22Rv1 (cell line): ENCODE measurements around the gene NPC1.

ENCODE experiments used
- H3K27ac ChIP-seq: fragments of 450-650 bp; 2 replicates; pipeline ENCODE4 v1.5.1; 2017
- ZFX ChIP-seq: fragments of 450-650 bp; IDR thresholded peaks from 2 replicates; pipeline ENCODE4 v1.6.1; 2017; ENCODE audit warnings: antibody characterized with exemption, borderline replicate concordance
- TF ChIP-seq, protein P1 (sequence below): fragments of 450-650 bp; IDR thresholded peaks from 2 replicates; pipeline ENCODE4 v1.5.1; 2017; ENCODE audit warnings: mild to moderate bottlenecking

The NPC1 gene

DNA sequence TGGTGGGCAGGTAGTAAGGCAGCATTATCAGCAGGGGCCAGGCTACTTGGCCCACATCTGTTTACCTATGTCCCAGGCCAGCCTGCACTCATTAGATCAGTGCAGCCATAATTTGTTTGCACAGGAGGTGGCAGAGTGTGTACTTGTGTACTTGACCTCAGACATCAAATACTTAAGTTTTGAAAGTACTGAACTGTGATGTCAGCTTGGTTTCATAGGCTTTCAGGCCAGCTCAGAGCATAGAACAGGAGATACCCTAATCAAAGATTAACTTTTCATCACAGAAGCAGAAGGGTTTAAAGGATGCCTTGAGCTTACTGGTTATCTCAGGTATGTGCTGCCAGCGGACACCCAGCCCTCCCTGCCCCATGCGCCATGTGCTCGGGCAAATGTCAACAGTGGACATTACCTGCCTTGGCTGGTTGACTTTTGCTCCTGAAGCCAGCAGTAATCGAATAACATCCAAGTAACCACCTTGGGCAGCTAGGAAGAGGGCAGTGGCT lies 43.2 kb upstream of the NPC1 start:
- H3K27ac ChIP-seq = peak overlapping the region; percentile 62
- no peak for TF ChIP-seq ZFX
- TF ChIP-seq, protein P1, sequence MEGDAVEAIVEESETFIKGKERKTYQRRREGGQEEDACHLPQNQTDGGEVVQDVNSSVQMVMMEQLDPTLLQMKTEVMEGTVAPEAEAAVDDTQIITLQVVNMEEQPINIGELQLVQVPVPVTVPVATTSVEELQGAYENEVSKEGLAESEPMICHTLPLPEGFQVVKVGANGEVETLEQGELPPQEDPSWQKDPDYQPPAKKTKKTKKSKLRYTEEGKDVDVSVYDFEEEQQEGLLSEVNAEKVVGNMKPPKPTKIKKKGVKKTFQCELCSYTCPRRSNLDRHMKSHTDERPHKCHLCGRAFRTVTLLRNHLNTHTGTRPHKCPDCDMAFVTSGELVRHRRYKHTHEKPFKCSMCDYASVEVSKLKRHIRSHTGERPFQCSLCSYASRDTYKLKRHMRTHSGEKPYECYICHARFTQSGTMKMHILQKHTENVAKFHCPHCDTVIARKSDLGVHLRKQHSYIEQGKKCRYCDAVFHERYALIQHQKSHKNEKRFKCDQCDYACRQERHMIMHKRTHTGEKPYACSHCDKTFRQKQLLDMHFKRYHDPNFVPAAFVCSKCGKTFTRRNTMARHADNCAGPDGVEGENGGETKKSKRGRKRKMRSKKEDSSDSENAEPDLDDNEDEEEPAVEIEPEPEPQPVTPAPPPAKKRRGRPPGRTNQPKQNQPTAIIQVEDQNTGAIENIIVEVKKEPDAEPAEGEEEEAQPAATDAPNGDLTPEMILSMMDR = 0 out of 2 replicates have a peak, but pooled peaks have one; percentile 18

DNA sequence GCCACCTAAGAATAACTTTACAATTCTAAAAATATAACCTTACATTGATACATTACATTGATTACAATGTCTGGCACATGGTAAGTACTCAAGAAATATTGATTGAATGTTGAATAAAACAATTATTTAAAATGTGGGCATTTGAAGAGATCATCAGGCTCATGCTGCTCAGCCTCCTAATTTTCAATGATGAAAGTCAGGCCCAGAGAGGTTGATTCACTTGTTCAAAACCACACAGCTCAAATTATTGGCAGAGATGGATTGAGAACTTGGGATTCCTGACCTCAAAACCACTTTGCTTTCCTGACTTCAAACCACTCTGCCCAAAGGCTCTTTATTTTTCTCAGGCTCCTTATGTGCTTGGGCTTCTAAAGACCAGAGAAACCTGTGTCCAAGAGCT lies 41.7 kb upstream of the NPC1 start:
- H3K27ac ChIP-seq = no peak overlapping the region
- TF ChIP-seq, protein P1 = no peak

DNA sequence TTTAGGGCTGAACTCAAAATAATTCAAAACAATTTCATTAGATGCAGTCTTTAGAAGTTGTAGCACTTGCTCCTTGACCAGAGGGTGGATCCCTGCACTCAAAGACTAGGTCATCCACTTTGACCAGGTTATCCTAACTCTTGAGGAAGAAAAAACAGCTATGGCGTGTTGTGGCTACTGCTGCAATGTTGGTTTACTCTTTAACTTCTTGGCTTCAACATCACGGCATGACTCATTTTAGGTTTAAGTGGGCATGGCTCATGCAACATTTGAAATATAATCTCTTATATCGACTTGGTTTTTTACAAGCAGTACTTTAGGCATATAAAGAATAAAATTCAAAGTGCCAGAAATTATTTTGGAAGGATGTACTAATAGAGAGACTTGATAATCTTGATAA lies 41.0 kb upstream of the NPC1 start:
- no peak overlapping the region for H3K27ac ChIP-seq
- TF ChIP-seq, protein P1 = no peak
- no peak for TF ChIP-seq ZFX

DNA sequence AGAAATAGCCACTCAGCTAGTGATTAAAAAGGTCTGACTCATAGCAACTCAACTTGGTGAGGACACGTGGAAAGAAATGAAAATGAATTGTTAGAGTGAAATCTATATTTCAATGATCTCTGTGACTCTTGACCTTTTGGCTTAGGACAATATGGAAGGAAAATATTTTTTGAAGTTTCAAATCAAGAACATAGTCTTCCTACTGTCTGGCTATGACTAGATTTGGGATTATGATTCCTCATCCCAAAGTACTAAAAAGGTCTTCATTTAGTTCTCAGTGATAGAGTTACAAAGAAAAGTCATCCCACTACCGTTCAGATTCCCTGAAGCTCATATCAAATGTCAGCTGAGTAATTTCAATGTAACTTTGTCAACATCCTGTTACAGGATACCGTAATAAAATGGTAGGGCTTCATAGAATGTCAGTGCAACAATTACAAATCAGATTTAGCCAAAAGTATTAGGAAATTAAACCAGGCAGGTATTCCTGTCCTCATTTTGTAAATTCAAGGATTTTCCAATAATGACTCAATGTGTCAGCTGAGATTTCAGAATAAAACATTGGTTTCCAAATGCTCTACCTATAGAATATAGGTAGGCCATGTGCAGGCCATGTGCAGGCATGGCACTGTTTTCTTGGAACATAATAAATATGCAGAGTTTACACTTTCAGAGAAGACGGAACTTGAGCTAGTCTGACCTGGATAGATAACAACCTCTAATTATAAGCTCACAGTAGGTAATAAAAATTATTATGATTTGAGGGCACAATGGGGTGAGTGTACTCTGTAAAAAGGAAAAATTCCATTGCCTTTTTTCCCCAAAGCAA lies 40.4 kb upstream of the NPC1 start:
- H3K27ac ChIP-seq = no peak overlapping the region
- TF ChIP-seq, protein P1 = no peak
- no peak for TF ChIP-seq ZFX

DNA sequence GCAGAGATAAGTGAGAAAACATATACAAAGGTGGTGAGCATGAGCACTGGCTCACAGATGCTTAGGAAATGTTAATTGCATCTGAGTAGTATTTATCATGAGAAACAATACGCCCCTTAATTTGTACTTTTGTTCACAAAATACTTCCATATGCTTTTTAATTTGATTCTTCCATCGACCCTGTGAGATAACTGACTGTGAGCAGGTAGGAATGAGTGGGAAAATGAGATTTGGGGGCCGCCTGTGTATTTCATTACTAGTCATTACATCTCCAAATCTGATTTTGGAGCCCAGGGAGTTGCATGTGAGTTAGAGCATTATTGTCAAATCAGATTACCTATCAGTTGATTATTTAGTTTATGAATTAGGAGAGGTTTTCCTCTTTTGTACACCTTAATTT lies 36.7 kb upstream of the NPC1 start:
- TF ChIP-seq ZFX = no peak

DNA sequence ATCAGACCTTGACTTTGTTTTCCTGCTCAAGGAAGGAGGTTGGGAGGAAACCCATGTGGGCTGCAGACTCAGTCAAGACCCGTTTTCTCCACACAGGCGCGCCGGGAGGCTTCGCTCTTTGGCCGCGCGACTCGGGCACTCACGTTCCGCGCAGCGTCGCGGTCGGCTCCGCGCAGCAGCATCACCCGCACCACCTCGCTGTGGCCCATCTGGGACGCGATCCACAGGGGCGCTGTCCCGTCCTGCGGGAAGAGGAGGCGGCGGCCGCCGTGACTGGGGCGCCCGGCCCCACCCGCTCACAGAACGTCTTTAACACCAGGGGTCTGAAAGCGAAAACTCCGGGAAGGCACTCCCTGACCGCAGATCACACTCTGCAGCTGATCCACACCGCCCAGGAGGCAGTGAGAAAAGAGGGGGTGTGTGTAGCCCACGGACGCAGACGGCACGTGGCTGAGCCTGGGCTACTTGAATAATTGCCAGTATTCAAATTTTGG lies 33.1 kb upstream of the NPC1 start:
- H3K27ac ChIP-seq = no peak overlapping the region
- TF ChIP-seq, protein P1 = no peak
- TF ChIP-seq ZFX = no peak

More for the DNA sequence above, 36.7 kb upstream of the NPC1 start:
- no peak overlapping the region for H3K27ac ChIP-seq

DNA sequence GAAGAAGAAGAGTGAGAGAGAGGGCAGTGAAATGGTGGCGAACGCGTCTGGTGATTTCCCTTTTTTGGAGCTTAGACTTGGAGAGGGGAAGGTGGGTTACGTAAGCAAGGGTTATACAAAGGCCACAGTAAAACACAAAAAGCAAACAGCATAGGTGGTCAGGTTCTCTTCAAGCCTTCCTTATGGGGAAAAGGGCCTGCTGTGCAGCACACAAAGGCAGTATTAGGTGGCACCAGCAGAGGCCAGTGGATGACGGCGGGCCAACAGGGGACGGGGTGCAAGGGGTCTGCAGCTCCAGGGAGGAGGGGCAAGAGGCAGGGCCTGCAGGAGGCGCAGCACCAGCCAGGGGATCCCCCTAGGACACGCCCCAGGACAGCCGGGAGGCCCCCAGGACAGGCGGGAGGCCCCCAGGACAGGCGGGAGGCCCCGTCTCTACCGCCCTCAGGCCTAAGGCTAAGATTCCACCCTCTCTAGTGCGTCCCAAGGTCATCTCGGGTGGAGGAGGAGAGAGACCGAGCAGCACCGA lies 32.6 kb upstream of the NPC1 start:
- no peak for TF ChIP-seq ZFX
- TF ChIP-seq, protein P1 = no peak
- H3K27ac ChIP-seq = no peak overlapping the region
